Heart right ventricle (tissue), 16 donors: ENCODE results near the gene NDUFB8. TPM values are rescaled to one million over a fixed set of nuclear protein-coding genes. Genes with fewer than 3 reads are reported as not detected.

Source experiments
- ATAC-seq, 8 donors: fragments of 200-7000 bp; cut with Tn5 transposase; one replicate each; pipeline ENCODE4 v1.9.1; 2020; ENCODE audit warnings: mild to moderate bottlenecking in 8 of 8, moderate library complexity in 8 of 8, moderate number of reproducible peaks in 1 of 8
- DNase-seq, 2 donors: peaks; one replicate each; pipeline ENCODE4 v3.0.0-alpha.2; 2020
- H3K27ac ChIP-seq, 10 donors: fragments of 200-600 bp; sonication (generic) in 2 of 10; one replicate each; pipeline versions ENCODE4 v1.5.0 to v1.8.0; 2020 to 2022; ENCODE audit warnings: mild to moderate bottlenecking in 3 of 10
- H3K27me3 ChIP-seq, 7 donors: fragments of 200-600 bp; one replicate each; pipeline ENCODE4 v1.8.0; 2021 to 2022; ENCODE audit warnings: mild to moderate bottlenecking in 2 of 7
- H3K36me3 ChIP-seq, 9 donors: fragments of 200-600 bp; sonication (generic) in 1 of 9; one replicate each; pipeline versions ENCODE4 v1.5.0 to v1.8.0; 2020 to 2022; ENCODE audit warnings: mild to moderate bottlenecking in 2 of 9
- H3K4me1 ChIP-seq, 9 donors: fragments of 200-600 bp; sonication (generic) in 1 of 9; one replicate each; pipeline versions ENCODE4 v1.5.0 to v1.8.0; 2020 to 2022; ENCODE audit warnings: mild to moderate bottlenecking in 4 of 9
- H3K4me3 ChIP-seq, 10 donors: fragments of 200-600 bp; sonication (generic) in 2 of 10; one replicate each; pipeline versions ENCODE4 v1.5.0 to v1.8.0; 2020 to 2022; ENCODE audit warnings: mild to moderate bottlenecking in 7 of 10, moderate library complexity in 2 of 10
- H3K9me3 ChIP-seq, 11 donors: fragments of 200-600 bp in 10 of 11; sonication (generic) in 2 of 11; one replicate each; pipeline versions ENCODE4 v1.5.0 to v1.8.0; 2013 to 2022; ENCODE audit warnings: mild to moderate bottlenecking in 2 of 11, control low read depth in 1 of 11, moderate library complexity in 1 of 11
- CTCF ChIP-seq, 9 donors: fragments of 200-600 bp; sonication (generic) in 2 of 9; IDR thresholded peaks; one replicate each; pipeline versions ENCODE4 v1.5.0 to v1.8.0; 2021 to 2022; ENCODE audit warnings: antibody characterized with exemption in 9 of 9, mild to moderate bottlenecking in 5 of 9, moderate library complexity in 1 of 9
- WGBS, 2 donors: extraction: QIAGEN DNeasy Blood & Tissue Kit; methylation state at CpG; one replicate each; pipeline ENCODE4 v1.1.7; 2013; ENCODE audit warnings: inconsistent platforms in 1 of 2; 5-methylcytosine and 5-hydroxymethylcytosine counted together
- intact Hi-C, 10 donors: fragments of 100-400 bp; cut with DNase I; formaldehyde crosslinking; loops; one replicate each; pipeline versions ENCODE4 v1.11.1 to v1.14.2; 2022
- polyA plus RNA-seq, 2 donors: library from polyadenylated mRNA; stranded (reverse); fragments of 200-250 nt; gene quantifications; one replicate each; pipeline ENCODE4 v1.2.3, GENCODE V29; 2013
- total RNA-seq, 10 donors: library from RNA; stranded (reverse); fragmentation: NEBNext Ultra II Directional in 3 of 10; extraction: Animal tissue kit (Norgen Biotek cat#: 25700) in 3 of 10; gene quantifications; one replicate each; pipeline versions ENCODE4 v1.2.1 to v1.2.4, GENCODE V29; 2021 to 2023
- donor health status: Arrhythmogenic right ventricular cardiomyopathy.
- donor health status: ischemic (EF 13 %, LVEDD 7.1; RV severe dilation, severe dysfunction).
- donor health status: healthy with polysubstance abuse.
- donor health status: DM: no; HTN: yes; CAD: no.
- donor health status: DM: no; HTN: no; CAD: no.
- donor health status: ischemic (EF 25% LVEDD 6.9; RV normal size, moderate dysfunction).
- donor health status: ischemic (EF 25% LVEDD 5.7; RV mildly dilated, moderate dysfunction).
- donor health status: healthy.
- donor health status: DM: yes; HTN: yes; CAD: no.
- donor health status: Ischemic cardiomyopathy.
- donor health status: ischemic (EF 35%, LVEDD 5.7; RV mildly dilated, moderate dysfunction).
- donor health status: nonischemic (EF 11% LVEDD 7.7; RV severe dilation, severe dysfunction).
- donor health status: DM: yes; HTN: yes; CAD: no.
- donor health status: PGD.
- donor health status: ischemic (EF 29% LVEDD 5.4; RV normal size, mild dysfunction).
- donor health status: nonischemic (EF 23%, LVEDD 6.1; RV moderate dilation, normal function).

The NDUFB8 gene
- total and polyA plus RNA-seq, 12 donors, result 321 to 915 (median 435) TPM

GRCh38 chr10:100562008-100562672 is 32.5 kb upstream of the NDUFB8 start:
- peaks cover 0 to 15% (median 12%) of the 10 kb centered on the region in 9 donors for H3K4me1 ChIP-seq
- H3K4me3 ChIP-seq, result peak overlapping the region in 5 of 10 donors; percentile 8 to 24 (median 14)
- peak; percentile 57 to 88 (median 74) for TF ChIP-seq CTCF (IDR thresholded peaks at IDR 0.05)
- no peaks in the 10 kb centered on the region for H3K9me3 ChIP-seq
- ATAC-seq (peak; percentile 72 to 89 (median 84)), DNase-seq (peak; percentile 17 to 62)
- H3K27ac ChIP-seq, result no peak overlapping the region
- intact Hi-C loops, result loop anchor here (1.0 to 10.0 kb wide), 8 partner anchors 173 to 325 kb away; partner anchors contain the start of gene PAX2 (in 3 of the 10)
- 5 to 7% methylated on average over 60 to 62 of the region's 62 CpGs for WGBS, 2 donors
- peaks cover 0 to 31% (median 0%) of the 10 kb centered on the region in 9 donors for H3K36me3 ChIP-seq
- H3K27me3 ChIP-seq, result peaks cover 6 to 60% (median 56%) of the 10 kb centered on the region in 7 donors

DNA sequence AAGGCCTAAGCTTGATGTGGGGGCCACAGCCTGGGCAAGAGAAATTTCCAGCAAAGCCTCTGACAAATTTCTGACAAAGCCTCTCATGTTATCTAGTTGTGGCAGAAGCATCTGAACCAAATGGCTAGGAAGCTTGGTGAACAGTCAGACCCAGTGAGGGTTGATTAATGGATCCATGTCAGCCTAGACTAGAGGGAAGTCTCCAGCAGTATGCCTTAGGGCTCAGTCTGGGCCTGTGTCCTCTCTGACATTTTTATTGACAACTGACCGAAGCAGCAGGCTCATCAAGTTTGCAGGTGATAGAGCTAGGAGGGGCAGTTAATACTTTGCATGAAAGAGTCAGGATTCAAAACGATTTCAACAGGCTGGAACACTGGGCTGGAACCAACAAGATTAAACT is 31.3 kb upstream of the NDUFB8 start:
- DNase-seq (no peak), ATAC-seq (no peak)
- Histone ChIP-seq H3K9me3 (no peaks in the 10 kb centered on the region), H3K27ac (no peak overlapping the region), H3K4me3 (no peak overlapping the region), H3K4me1 (peaks cover 0 to 15% (median 12%) of the 10 kb centered on the region in 9 donors), H3K36me3 (peaks cover 0 to 42% (median 0%) of the 10 kb centered on the region in 9 donors), H3K27me3 (peaks cover 6 to 48% (median 45%) of the 10 kb centered on the region in 7 donors)
- no peak for TF ChIP-seq CTCF (IDR thresholded peaks at IDR 0.05)
- intact Hi-C loops, result loop anchor here (5.0 to 10.0 kb wide), 7 partner anchors 174 to 326 kb away; partner anchors contain the start of gene PAX2 (in 3 of the 10)
- WGBS, 2 donors, result 81 to 84% methylated on average over 2 of the region's 2 CpGs

- no peak for TF ChIP-seq CTCF (IDR thresholded peaks at IDR 0.05)
- Histone ChIP-seq H3K36me3 (peaks cover 0 to 50% (median 0%) of the 10 kb centered on the region in 9 donors), H3K27me3 (peaks cover 6 to 41% (median 37%) of the 10 kb centered on the region in 7 donors), H3K27ac (no peak overlapping the region), H3K4me1 (peaks cover 0 to 15% (median 12%) of the 10 kb centered on the region in 9 donors), H3K4me3 (no peak overlapping the region), H3K9me3 (no peaks in the 10 kb centered on the region)
- DNase-seq, result no peak
- intact Hi-C loops, result loop anchor here (5.0 to 10.0 kb wide), 7 partner anchors 175 to 327 kb away; partner anchors contain the start of gene PAX2 (in 3 of the 10)
- 95 to 98% methylated on average over 1 of the region's 1 CpG for WGBS, 2 donors
- ATAC-seq, result no peak
Measured at GRCh38 chr10:100560248-100560647, 30.6 kb upstream of the NDUFB8 start.

- no peaks in the 10 kb centered on the region for H3K27me3 ChIP-seq
- TF ChIP-seq CTCF (IDR thresholded peaks at IDR 0.05), result no peak
- intact Hi-C loops, result loop anchor here in 1 of 10 donors (10.0 kb wide), 1 partner anchor 320 kb away; no protein-coding TSS in a partner anchor
- DNase-seq (no peak), ATAC-seq (no peak)
- WGBS, 2 donors, result 88 to 96% methylated on average over 2 of the region's 2 CpGs
- no peaks in the 10 kb centered on the region for H3K9me3 ChIP-seq
- H3K4me1 ChIP-seq, result no peaks in the 10 kb centered on the region
- H3K4me3 ChIP-seq, result no peak overlapping the region
- H3K36me3 ChIP-seq, result peaks cover 0 to 73% (median 0%) of the 10 kb centered on the region in 9 donors
- H3K27ac ChIP-seq, result no peak overlapping the region
Measured at GRCh38 chr10:100554902-100555301, 25.2 kb upstream of the NDUFB8 start.
